GM12878 (cell line): ENCODE data around the gene GIPC3. TPM values are rescaled to one million over a fixed set of nuclear protein-coding genes. Genes with fewer than 3 reads are reported as not detected.

ENCODE experiments used
- ATAC-seq: fragments of 200-7000 bp; cut with Tn5 transposase; 3 replicates; pipeline ENCODE4 v1.9.1; 2020; ENCODE audit warnings: mild to moderate bottlenecking, moderate library complexity
- BruUV-seq: library from RNA; stranded (reverse); fragments of 400-500 nt; replicated peaks from 2 replicates; lab custom pipeline; 2021; lab: Mats Ljungman, UMichigan
- CTCF ChIA-PET: fragments of 300-600 bp; sonication (Branson Sonifier 250); formaldehyde crosslinking; extraction: SDS; loops from one replicate; lab custom pipeline; 2021; ENCODE audit warnings: inconsistent platforms; lab: Yijun Ruan, JAX
- POLR2A ChIA-PET: fragments of 350-600 bp; formaldehyde crosslinking; extraction: SDS; loops from one replicate; lab custom pipeline; 2021; ENCODE audit warnings: inconsistent platforms; lab: Charles Lee
- RAD21 ChIA-PET: fragments of 300-600 bp; sonication (Branson Sonifier 250); formaldehyde crosslinking; loops from one replicate; lab custom pipeline; 2023; ENCODE audit warnings: antibody characterized with exemption; ENCODE audit not compliant: unreplicated experiment; lab: Charles Lee
- SMC1A ChIA-PET: fragments of 300-600 bp; sonication (Branson Sonifier 250); formaldehyde crosslinking; loops from one replicate; lab custom pipeline; 2023; ENCODE audit not compliant: unreplicated experiment, uncharacterized antibody; lab: Charles Lee
- DNase-seq: peaks from one replicate; pipeline ENCODE4 v3.0.0-alpha.2; 2011; ENCODE audit warnings: low read depth, low spot score
- FAIRE-seq: peaks from 3 replicates; lab custom pipeline; 2011; peaks lifted over from hg19 to GRCh38; lab: Jason Lieb, UNC
- H2AFZ ChIP-seq: 2 replicates; pipeline ENCODE4 v1.6.0; 2011; ENCODE audit warnings: low read depth, low read length, control low read depth; ENCODE audit not compliant: control insufficient read depth
- H3K27ac ChIP-seq: 2 replicates; pipeline ENCODE4 v1.5.1; 2011; ENCODE audit warnings: control low read depth; ENCODE audit not compliant: control insufficient read depth, insufficient read depth
- H3K27me3 ChIP-seq, 2 experiments: replicated peaks in 1 of 2; 2 replicates each; pipeline versions ENCODE4 v1.6.0 to v1.6.1; 2011; ENCODE audit warnings: low read length in 1 of 2; ENCODE audit not compliant: control insufficient read depth in 2 of 2, insufficient read depth in 2 of 2
- H3K36me3 ChIP-seq, 2 experiments: 2 replicates each; pipeline ENCODE4 v1.5.1; 2011; ENCODE audit warnings: low read length in 1 of 2; ENCODE audit not compliant: control insufficient read depth in 2 of 2, insufficient read depth in 2 of 2
- H3K4me1 ChIP-seq: 2 replicates; pipeline ENCODE4 v1.6.1; 2011; ENCODE audit warnings: mild to moderate bottlenecking, low read length, moderate library complexity, mixed read lengths; ENCODE audit not compliant: control insufficient read depth, insufficient read depth
- H3K4me2 ChIP-seq: 2 replicates; pipeline ENCODE4 v1.6.0; 2011; ENCODE audit warnings: control low read depth; ENCODE audit not compliant: control insufficient read depth, insufficient read depth
- H3K4me3 ChIP-seq: fragments of 200-600 bp; sonication (generic); 2 replicates; pipeline ENCODE4 v1.5.1; 2016
- H3K79me2 ChIP-seq: 2 replicates; pipeline ENCODE4 v1.6.0; 2011; ENCODE audit warnings: low read length; ENCODE audit not compliant: control insufficient read depth, insufficient read depth
- H3K9ac ChIP-seq: 2 replicates; pipeline ENCODE4 v1.8.0; 2011; ENCODE audit warnings: low read length, control low read depth, mixed read lengths; ENCODE audit not compliant: control insufficient read depth, insufficient read depth
- H3K9me3 ChIP-seq: replicated peaks from 3 replicates; pipeline ENCODE4 v1.5.1; 2011; ENCODE audit warnings: mild to moderate bottlenecking, low read length; ENCODE audit not compliant: control insufficient read depth, insufficient read depth
- H4K20me1 ChIP-seq: 2 replicates; pipeline ENCODE4 v1.6.0; 2011; ENCODE audit not compliant: control insufficient read depth, insufficient read depth
- ASH2L ChIP-seq: fragments of 300-600, 200-600 bp; sonication (generic); IDR thresholded peaks from 2 replicates; pipeline ENCODE4 v1.6.1; 2017; ENCODE audit warnings: low read depth, mild to moderate bottlenecking, borderline replicate concordance
- CREM ChIP-seq: IDR thresholded peaks from 2 replicates; pipeline ENCODE4 v1.6.1; 2014; ENCODE audit warnings: antibody characterized with exemption, low read depth
- RAD21 ChIP-seq: IDR thresholded peaks from 2 replicates; pipeline ENCODE4 v1.6.1; 2011; ENCODE audit warnings: mild to moderate bottlenecking, low read depth, low read length, moderate library complexity; ENCODE audit not compliant: insufficient read depth
- RBBP5 ChIP-seq: fragments of 200-600 bp; sonication (generic); conservative IDR thresholded peaks from 2 replicates; pipeline ENCODE4 v1.6.1; 2016
- SMAD1 ChIP-seq: fragments of 450-650 bp; IDR thresholded peaks from 2 replicates; pipeline ENCODE4 v1.6.1; 2018; ENCODE audit warnings: mild to moderate bottlenecking, low read depth; ENCODE audit not compliant: partially characterized antibody
- SMC3 ChIP-seq: IDR thresholded peaks from 2 replicates; pipeline ENCODE4 v1.6.1; 2011; ENCODE audit warnings: low read length, improper control_type of control experiment, borderline replicate concordance
- TCF12 ChIP-seq: IDR thresholded peaks from 2 replicates; pipeline ENCODE4 v1.6.1; 2011; ENCODE audit warnings: low read depth, mild to moderate bottlenecking, low read length
- WGBS: methylation state at CpG from one replicate; pipeline ENCODE4 v1.1.6; 2016; ENCODE audit warnings: low lambda C conversion rate; ENCODE audit not compliant: insufficient replicate concordance, insufficient coverage; ENCODE audit errors: missing lambda C conversion rate; 5-methylcytosine and 5-hydroxymethylcytosine counted together
- in situ Hi-C: fragments of 300-500 bp; cut with MboI; formaldehyde crosslinking; loops from 9 replicates; pipeline ENCODE4 v1.14.3; 2018; ENCODE audit warnings: mixed read lengths
- intact Hi-C: fragments of 100-400 bp; cut with micrococcal nuclease; formaldehyde crosslinking; loops from one replicate; pipeline ENCODE4 v1.14.2; 2022; ENCODE audit not compliant: unreplicated experiment
- polyA plus RNA-seq, 11 experiments: library from polyadenylated mRNA; depleted of rRNA in 4 of 11; unstranded in 6 of 11; stranded (reverse) in 5 of 11; fragments of >200 nt; fragmentation: Nextera tagmentation in 4 of 11; fragmentation: Illumina TruSeq in 1 of 11; extraction: Ambion mirVana in 4 of 11; extraction: Trizol in 1 of 11; gene quantifications; 1 replicate in 1 of 11; 2 replicates in 10 of 11; pipeline versions ENCODE4 v1.2.1 to v1.2.3, GENCODE V29; 2011 to 2016; ENCODE audit warnings: inconsistent platforms in 2 of 11, missing spikeins in 2 of 11, low read depth in 1 of 11
- total RNA-seq, 4 experiments: library from RNA; depleted of rRNA in 3 of 4; stranded (reverse); fragments of >200 nt in 3 of 4; fragmentation: Illumina TruSeq in 1 of 4; extraction: Trizol in 1 of 4; gene quantifications; 2 replicates each; pipeline versions ENCODE4 v1.2.1 to v1.2.3, GENCODE V29; 2013 to 2021
- TF ChIP-seq, protein P1 (sequence below): fragments of 450-650 bp; IDR thresholded peaks from 2 replicates; pipeline ENCODE4 v1.6.1; 2014; ENCODE audit warnings: mild to moderate bottlenecking
- TF ChIP-seq, protein P2 (sequence below): fragments of 450-650 bp; IDR thresholded peaks from 2 replicates; pipeline ENCODE4 v1.6.1; 2017; ENCODE audit warnings: mild to moderate bottlenecking, moderate library complexity

Gene GIPC3
- total and polyA plus RNA-seq, 10 of the 15 experiments (the other 5 are each of a cell fraction or from before 2014, with no cell fraction given): not detected

DNA sequence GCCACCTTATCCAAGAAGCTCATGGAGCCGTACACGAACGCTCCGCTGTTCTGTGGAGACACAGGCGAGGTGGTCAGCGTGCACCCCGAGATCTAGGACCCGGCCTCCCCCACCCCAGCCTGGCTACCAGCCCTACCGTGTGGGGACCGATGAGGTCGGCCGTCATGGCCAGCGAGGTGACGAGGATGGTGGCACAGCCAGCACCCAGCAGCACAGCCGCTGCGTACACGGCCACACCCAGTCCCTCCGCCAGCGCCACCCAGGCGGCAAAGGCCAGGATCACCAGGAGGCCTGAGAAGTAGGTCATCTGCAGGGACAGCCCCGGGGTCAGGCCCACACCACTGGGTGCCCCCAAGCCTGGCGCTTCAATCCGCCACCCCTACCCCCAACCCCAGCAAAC is 39.2 kb upstream of the GIPC3 start:
- ChIA-PET POLR2A (no interaction called here), CTCF (interaction anchor here (0.6 to 2.7 kb wide), 7 partner anchors 9 to 241 kb away, joined by 3 to 20 read pairs (median 6); partner anchors contain the start of gene MFSD12), SMC1A (interaction anchor here (1.0 kb wide), 1 partner anchor 45 kb away, joined by 3 read pairs; no protein-coding TSS in a partner anchor), RAD21 (interaction anchor here (1.1 kb wide), 1 partner anchor 58 kb away, joined by 3 read pairs; no protein-coding TSS in a partner anchor)
- TF ChIP-seq, protein P1, sequence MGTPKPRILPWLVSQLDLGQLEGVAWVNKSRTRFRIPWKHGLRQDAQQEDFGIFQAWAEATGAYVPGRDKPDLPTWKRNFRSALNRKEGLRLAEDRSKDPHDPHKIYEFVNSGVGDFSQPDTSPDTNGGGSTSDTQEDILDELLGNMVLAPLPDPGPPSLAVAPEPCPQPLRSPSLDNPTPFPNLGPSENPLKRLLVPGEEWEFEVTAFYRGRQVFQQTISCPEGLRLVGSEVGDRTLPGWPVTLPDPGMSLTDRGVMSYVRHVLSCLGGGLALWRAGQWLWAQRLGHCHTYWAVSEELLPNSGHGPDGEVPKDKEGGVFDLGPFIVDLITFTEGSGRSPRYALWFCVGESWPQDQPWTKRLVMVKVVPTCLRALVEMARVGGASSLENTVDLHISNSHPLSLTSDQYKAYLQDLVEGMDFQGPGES: no peak
- H4K20me1 ChIP-seq: no peaks in the 10 kb centered on the region
- H3K9me3 ChIP-seq: no peaks in the 10 kb centered on the region
- H3K4me3 ChIP-seq: no peak overlapping the region
- in situ Hi-C loops: no loop called here
- DNase-seq: no peak
- no peaks in the 10 kb centered on the region for H3K79me2 ChIP-seq
- H3K36me3 ChIP-seq: peaks cover 2 to 9% of the 10 kb centered on the region in 2 experiments; a peak in 3 of 4 replicates
- no peak overlapping the region for H2AFZ ChIP-seq
- no peaks in the 10 kb centered on the region for H3K4me1 ChIP-seq
- no TSS peak for BruUV-seq
- no peak for ATAC-seq
- no peak overlapping the region for H3K9ac ChIP-seq
- intact Hi-C loops: loop anchor here (5.0 kb wide), 1 partner anchor 161 kb away; the partner anchor contains the start of gene TJP3
- no peaks in the 10 kb centered on the region for H3K27me3 ChIP-seq
- no peak overlapping the region for H3K27ac ChIP-seq
- no peak for FAIRE-seq
- H3K4me2 ChIP-seq: no peak overlapping the region
- WGBS: 89% methylated on average over 23 of the region's 23 CpGs

- DNase-seq (no peak), ATAC-seq (peak; percentile 43), FAIRE-seq (no peak)
- Histone ChIP-seq H3K4me3 (no peak overlapping the region), H3K9ac (no peak overlapping the region), H3K27ac (no peak overlapping the region), H3K36me3 (peaks cover 2 to 9% of the 10 kb centered on the region in 2 experiments; a peak in 3 of 4 replicates), H2AFZ (no peak overlapping the region), H3K27me3 (no peaks in the 10 kb centered on the region), H3K4me1 (no peaks in the 10 kb centered on the region; the same call in 1 of the 2 replicates), H3K9me3 (no peaks in the 10 kb centered on the region), H3K79me2 (no peaks in the 10 kb centered on the region; the same call in 1 of the 2 replicates), H3K4me2 (no peak overlapping the region), H4K20me1 (no peaks in the 10 kb centered on the region)
- in situ Hi-C loops (no loop called here), intact Hi-C loops (loop anchor here (5.0 kb wide), 1 partner anchor 160 kb away; the partner anchor contains the start of gene TJP3)
- ChIA-PET POLR2A (no interaction called here), SMC1A (no interaction called here), CTCF (interaction anchor here (1.0 to 1.6 kb wide), 3 partner anchors 9 to 70 kb away, joined by 3 to 4 read pairs (median 3); partner anchors contain the start of gene TEKTIP1), RAD21 (no interaction called here)
- BruUV-seq: no TSS peak
- 80% methylated on average over 15 of the region's 15 CpGs for WGBS
- TF ChIP-seq RAD21: no peak
- no peak for TF ChIP-seq CREM
- no peak for TF ChIP-seq SMAD1
- 0 out of 2 replicates have a peak, but pooled peaks have one; percentile 16 for TF ChIP-seq TCF12
- 0 out of 2 replicates have a peak, but pooled peaks have one; percentile 5 for TF ChIP-seq SMC3
- TF ChIP-seq ASH2L: no peak
- TF ChIP-seq RBBP5: no peak
- TF ChIP-seq, protein P2, sequence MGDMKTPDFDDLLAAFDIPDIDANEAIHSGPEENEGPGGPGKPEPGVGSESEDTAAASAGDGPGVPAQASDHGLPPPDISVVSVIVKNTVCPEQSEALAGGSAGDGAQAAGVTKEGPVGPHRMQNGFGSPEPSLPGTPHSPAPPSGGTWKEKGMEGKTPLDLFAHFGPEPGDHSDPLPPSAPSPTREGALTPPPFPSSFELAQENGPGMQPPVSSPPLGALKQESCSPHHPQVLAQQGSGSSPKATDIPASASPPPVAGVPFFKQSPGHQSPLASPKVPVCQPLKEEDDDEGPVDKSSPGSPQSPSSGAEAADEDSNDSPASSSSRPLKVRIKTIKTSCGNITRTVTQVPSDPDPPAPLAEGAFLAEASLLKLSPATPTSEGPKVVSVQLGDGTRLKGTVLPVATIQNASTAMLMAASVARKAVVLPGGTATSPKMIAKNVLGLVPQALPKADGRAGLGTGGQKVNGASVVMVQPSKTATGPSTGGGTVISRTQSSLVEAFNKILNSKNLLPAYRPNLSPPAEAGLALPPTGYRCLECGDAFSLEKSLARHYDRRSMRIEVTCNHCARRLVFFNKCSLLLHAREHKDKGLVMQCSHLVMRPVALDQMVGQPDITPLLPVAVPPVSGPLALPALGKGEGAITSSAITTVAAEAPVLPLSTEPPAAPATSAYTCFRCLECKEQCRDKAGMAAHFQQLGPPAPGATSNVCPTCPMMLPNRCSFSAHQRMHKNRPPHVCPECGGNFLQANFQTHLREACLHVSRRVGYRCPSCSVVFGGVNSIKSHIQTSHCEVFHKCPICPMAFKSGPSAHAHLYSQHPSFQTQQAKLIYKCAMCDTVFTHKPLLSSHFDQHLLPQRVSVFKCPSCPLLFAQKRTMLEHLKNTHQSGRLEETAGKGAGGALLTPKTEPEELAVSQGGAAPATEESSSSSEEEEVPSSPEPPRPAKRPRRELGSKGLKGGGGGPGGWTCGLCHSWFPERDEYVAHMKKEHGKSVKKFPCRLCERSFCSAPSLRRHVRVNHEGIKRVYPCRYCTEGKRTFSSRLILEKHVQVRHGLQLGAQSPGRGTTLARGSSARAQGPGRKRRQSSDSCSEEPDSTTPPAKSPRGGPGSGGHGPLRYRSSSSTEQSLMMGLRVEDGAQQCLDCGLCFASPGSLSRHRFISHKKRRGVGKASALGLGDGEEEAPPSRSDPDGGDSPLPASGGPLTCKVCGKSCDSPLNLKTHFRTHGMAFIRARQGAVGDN: no peak
Observed at GRCh38 chr19:3547301-3547731, 38.0 kb upstream of the GIPC3 start.
